A673 (cell line): ENCODE measurements around the gene FLYWCH1. TPM values are rescaled to one million over a fixed set of nuclear protein-coding genes. Genes with fewer than 3 reads are reported as not detected.

Experiments
- Bru-seq: library from RNA; stranded (reverse); fragments of 400-500 nt; gene quantifications from one replicate; lab custom pipeline; 2021; lab: Mats Ljungman, UMichigan
- BruChase-seq, 2 experiments: library from RNA; stranded (reverse); fragments of 400-500 nt; gene quantifications; one replicate each; lab custom pipeline; 2021; lab: Mats Ljungman, UMichigan
- BruUV-seq: library from RNA; stranded (reverse); fragments of 400-500 nt; replicated peaks from 2 replicates; lab custom pipeline; 2021; lab: Mats Ljungman, UMichigan
- CTCF ChIA-PET: fragments of 300-600 bp; sonication (Branson Sonifier 250); formaldehyde crosslinking; loops from one replicate; lab custom pipeline; 2022; ENCODE audit warnings: antibody characterized with exemption; lab: Charles Lee
- POLR2A ChIA-PET: fragments of 300-600 bp; sonication (Branson Sonifier 250); formaldehyde crosslinking; loops from one replicate; lab custom pipeline; 2022; ENCODE audit warnings: antibody characterized with exemption; ENCODE audit not compliant: low non-redundant PET; lab: Charles Lee
- DNase-seq: peaks from one replicate; pipeline ENCODE4 v3.0.0-alpha.2; 2015; ENCODE audit warnings: low spot score
- H3K27ac ChIP-seq: fragments of 200-600 bp; sonication (generic); 2 replicates; pipeline ENCODE4 v1.5.1; 2016; ENCODE audit warnings: mixed run types, low read depth, mild to moderate bottlenecking, mixed read lengths, antibody characterized with exemption, low read length; ENCODE audit not compliant: poor library complexity, severe bottlenecking
- H3K27me3 ChIP-seq: fragments of 200-600 bp; sonication (generic); replicated peaks from 2 replicates; pipeline ENCODE4 v1.6.1; 2017; ENCODE audit warnings: mixed run types, low read depth, mild to moderate bottlenecking, mixed read lengths, antibody characterized with exemption, low read length; ENCODE audit not compliant: insufficient read depth, poor library complexity
- H3K36me3 ChIP-seq: fragments of 200-600 bp; sonication (generic); 2 replicates; pipeline ENCODE4 v1.6.1; 2016; ENCODE audit warnings: mixed run types, mild to moderate bottlenecking, mixed read lengths, antibody characterized with exemption, low read length; ENCODE audit not compliant: insufficient read depth, poor library complexity, severe bottlenecking
- H3K4me1 ChIP-seq: fragments of 200-600 bp; sonication (generic); 2 replicates; pipeline ENCODE4 v1.6.1; 2017; ENCODE audit warnings: mixed run types, mild to moderate bottlenecking, mixed read lengths, antibody characterized with exemption, low read length; ENCODE audit not compliant: insufficient read depth, poor library complexity, severe bottlenecking
- H3K4me3 ChIP-seq: fragments of 200-600 bp; sonication (generic); 2 replicates; pipeline ENCODE4 v1.5.1; 2016; ENCODE audit warnings: low read depth, mixed run types, mild to moderate bottlenecking, mixed read lengths, low read length; ENCODE audit not compliant: poor library complexity, severe bottlenecking
- H3K9me3 ChIP-seq: fragments of 200-600 bp; sonication (generic); 2 replicates; pipeline ENCODE4 v1.6.1; 2016; ENCODE audit warnings: mixed run types, low read depth, mild to moderate bottlenecking, mixed read lengths, antibody characterized with exemption, low read length; ENCODE audit not compliant: poor library complexity, severe bottlenecking
- EZH2 ChIP-seq: fragments of 200-600 bp; sonication (generic); IDR thresholded peaks from 2 replicates; pipeline ENCODE4 v1.6.1; 2017; ENCODE audit warnings: borderline replicate concordance, low read depth, mild to moderate bottlenecking, mixed read lengths, antibody characterized with exemption, low read length; ENCODE audit not compliant: poor library complexity, severe bottlenecking
- intact Hi-C: fragments of 100-400 bp; cut with micrococcal nuclease; formaldehyde crosslinking; loops from one replicate; pipeline ENCODE4 v1.10.0; 2022; ENCODE audit not compliant: unreplicated experiment
- long read RNA-seq: library from polyadenylated mRNA; stranded (forward); transcript quantifications from one replicate; pipeline ENCODE4 v2.0.0, GENCODE V29; 2022
- total RNA-seq: library from RNA; stranded (reverse); gene quantifications from 2 replicates; pipeline ENCODE4 v1.2.3, GENCODE V29; 2021
- TF ChIP-seq, protein P1 (sequence below): fragments of 300-800, 200-600 bp; sonication (generic); conservative IDR thresholded peaks from 2 replicates; pipeline ENCODE4 v1.5.1; 2017; ENCODE audit warnings: low read depth, mild to moderate bottlenecking, antibody characterized with exemption, low read length, moderate library complexity, mixed read lengths

Gene FLYWCH1, protein sequence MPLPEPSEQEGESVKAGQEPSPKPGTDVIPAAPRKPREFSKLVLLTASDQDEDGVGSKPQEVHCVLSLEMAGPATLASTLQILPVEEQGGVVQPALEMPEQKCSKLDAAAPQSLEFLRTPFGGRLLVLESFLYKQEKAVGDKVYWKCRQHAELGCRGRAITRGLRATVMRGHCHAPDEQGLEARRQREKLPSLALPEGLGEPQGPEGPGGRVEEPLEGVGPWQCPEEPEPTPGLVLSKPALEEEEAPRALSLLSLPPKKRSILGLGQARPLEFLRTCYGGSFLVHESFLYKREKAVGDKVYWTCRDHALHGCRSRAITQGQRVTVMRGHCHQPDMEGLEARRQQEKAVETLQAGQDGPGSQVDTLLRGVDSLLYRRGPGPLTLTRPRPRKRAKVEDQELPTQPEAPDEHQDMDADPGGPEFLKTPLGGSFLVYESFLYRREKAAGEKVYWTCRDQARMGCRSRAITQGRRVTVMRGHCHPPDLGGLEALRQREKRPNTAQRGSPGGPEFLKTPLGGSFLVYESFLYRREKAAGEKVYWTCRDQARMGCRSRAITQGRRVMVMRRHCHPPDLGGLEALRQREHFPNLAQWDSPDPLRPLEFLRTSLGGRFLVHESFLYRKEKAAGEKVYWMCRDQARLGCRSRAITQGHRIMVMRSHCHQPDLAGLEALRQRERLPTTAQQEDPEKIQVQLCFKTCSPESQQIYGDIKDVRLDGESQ
- total RNA-seq (46.8 and 47.0 TPM in 2 replicates), Bru-seq, nascent RNA (percentile 55 among the genes with signal in this experiment), BruChase-seq, experiment 1, labeled RNA remaining after a 2-hour chase (percentile 57 among the genes with signal in this experiment), BruChase-seq, experiment 2, labeled RNA remaining after a 6-hour chase (percentile 65 among the genes with signal in this experiment)
- long read RNA-seq, full-length matches to known transcripts, result 70 of 104 reads
- long read RNA-seq, partial matches to known transcripts, result 20 of 104 reads
- long read RNA-seq, other reads (novel, unspliced or antisense), result 14 of 104 reads

DNA sequence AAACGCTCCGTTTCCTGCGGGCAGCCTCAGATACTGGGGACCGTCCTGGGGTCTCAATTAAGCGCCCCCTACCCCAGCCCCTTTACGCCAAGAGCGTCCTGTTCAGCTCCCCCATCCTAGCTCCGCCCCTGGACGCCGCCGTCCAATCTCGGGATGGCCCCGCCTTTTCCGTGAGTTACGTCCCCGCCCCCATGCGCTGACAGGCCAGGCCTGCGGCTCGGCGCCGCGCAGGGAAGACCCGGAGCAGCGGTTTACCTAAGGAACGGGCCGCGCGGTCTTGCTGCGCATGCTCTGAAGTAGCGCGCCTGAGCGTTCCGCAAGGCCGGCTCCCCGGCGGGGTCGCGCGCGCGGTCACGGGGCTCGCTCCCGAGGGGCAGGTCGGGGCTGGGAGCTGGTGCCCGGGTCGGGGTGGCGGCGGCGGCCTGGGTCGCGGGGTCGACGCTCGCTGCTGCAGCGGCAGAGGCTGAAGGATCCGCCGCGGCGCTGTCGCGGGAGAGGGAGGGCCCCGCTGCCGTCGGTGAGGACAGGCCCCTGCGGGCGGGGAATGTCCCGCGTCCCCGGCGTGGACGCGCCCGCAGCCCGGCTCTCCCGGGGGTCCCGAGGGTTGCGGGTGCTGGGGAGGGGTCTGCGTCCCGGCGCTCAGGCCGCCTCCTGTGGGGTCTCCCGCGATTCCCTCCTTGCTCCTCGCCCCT lies at the start of gene FLYWCH1:
FLYWCH1 (plus strand) TSS at position 294 of the 692 bp plus-strand sequence. CDS start 17,755 bp downstream, outside the sequence.
- intact Hi-C loops, result no loop called here
- ChIA-PET POLR2A (no interaction called here), CTCF (interaction anchor here (0.6 to 1.3 kb wide), 3 partner anchors 15 to 44 kb away, joined by 3 to 5 read pairs (median 3); no protein-coding TSS in a partner anchor)
- Histone ChIP-seq H3K4me1 (peaks cover 25% of the 10 kb centered on the region), H3K27me3 (no peaks in the 10 kb centered on the region), H3K4me3 (peak within 1 kb of the TSS; percentile 74), H3K9me3 (no peaks in the 10 kb centered on the region), H3K27ac (peak within 1 kb of the TSS; percentile 75), H3K36me3 (peaks cover 11% of the 10 kb centered on the region)
- peak; percentile 99 for DNase-seq
- BruUV-seq, result no TSS peak
- TF ChIP-seq, protein P1, sequence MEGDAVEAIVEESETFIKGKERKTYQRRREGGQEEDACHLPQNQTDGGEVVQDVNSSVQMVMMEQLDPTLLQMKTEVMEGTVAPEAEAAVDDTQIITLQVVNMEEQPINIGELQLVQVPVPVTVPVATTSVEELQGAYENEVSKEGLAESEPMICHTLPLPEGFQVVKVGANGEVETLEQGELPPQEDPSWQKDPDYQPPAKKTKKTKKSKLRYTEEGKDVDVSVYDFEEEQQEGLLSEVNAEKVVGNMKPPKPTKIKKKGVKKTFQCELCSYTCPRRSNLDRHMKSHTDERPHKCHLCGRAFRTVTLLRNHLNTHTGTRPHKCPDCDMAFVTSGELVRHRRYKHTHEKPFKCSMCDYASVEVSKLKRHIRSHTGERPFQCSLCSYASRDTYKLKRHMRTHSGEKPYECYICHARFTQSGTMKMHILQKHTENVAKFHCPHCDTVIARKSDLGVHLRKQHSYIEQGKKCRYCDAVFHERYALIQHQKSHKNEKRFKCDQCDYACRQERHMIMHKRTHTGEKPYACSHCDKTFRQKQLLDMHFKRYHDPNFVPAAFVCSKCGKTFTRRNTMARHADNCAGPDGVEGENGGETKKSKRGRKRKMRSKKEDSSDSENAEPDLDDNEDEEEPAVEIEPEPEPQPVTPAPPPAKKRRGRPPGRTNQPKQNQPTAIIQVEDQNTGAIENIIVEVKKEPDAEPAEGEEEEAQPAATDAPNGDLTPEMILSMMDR, result no peak
- no peak for TF ChIP-seq EZH2

DNA sequence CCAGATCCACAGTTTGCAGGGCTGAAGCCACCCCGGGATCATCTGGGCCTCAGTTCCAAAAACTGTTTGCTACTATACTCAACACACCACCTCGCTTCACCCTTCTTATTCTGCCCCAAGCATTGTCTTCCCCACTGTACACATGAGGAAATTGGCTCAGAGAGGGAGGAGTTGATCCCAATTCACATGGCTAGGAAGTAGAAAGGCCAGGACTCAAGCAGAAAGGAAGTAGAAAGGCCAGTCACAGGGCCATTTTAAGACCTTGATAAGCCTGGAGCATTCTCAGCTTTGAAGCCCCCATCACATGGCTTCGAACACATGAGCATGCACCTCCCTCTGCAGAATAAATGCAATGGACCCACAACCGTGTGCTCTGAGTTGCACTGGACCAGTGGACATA lies 46.1 kb upstream of the FLYWCH1 start:
- Histone ChIP-seq H3K36me3 (no peaks in the 10 kb centered on the region), H3K4me1 (no peaks in the 10 kb centered on the region), H3K27me3 (peaks cover 16% of the 10 kb centered on the region), H3K4me3 (no peak overlapping the region), H3K9me3 (no peaks in the 10 kb centered on the region), H3K27ac (no peak overlapping the region)
- intact Hi-C loops, result no loop called here
- DNase-seq, result no peak
- POLR2A ChIA-PET, result no interaction called here
- TF ChIP-seq, protein P1, result no peak
- no peak for TF ChIP-seq EZH2
- CTCF ChIA-PET, result no interaction called here
- no TSS peak for BruUV-seq

DNA sequence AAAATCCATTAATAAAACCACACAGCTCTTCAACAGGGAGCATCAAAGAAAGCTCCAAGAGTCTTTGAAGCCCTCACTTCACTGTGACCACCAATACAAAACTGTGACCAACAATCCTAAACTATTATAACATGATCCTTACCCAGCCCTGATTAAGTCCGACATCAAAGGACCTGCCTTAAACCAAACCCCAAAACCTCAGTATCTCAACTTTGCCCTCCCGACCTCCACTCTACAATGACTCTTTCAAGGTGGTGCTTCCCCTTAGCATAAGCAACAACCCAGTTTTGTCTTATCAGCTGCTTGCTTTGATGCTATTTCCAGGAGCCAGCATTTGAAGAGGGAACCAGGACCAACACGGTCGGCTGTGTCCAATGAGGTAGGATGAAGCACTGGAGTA lies 45.3 kb upstream of the FLYWCH1 start:
- DNase-seq, result no peak
- CTCF ChIA-PET, result no interaction called here
- no peaks in the 10 kb centered on the region for H3K36me3 ChIP-seq
- no peak overlapping the region for H3K4me3 ChIP-seq
- peaks cover 16% of the 10 kb centered on the region for H3K27me3 ChIP-seq
- POLR2A ChIA-PET, result no interaction called here
- intact Hi-C loops, result no loop called here
- H3K27ac ChIP-seq, result no peak overlapping the region
- TF ChIP-seq, protein P1, result no peak
- TF ChIP-seq EZH2, result no peak
- no peaks in the 10 kb centered on the region for H3K9me3 ChIP-seq
- no peaks in the 10 kb centered on the region for H3K4me1 ChIP-seq
- no TSS peak for BruUV-seq
